Right forelimb (tissue), 1 donor: ENCODE measurements around the gene CCND3.

Experiments used
- DNase-seq: peaks from one replicate; pipeline ENCODE4 v3.0.0-alpha.2; 2018

CCND3 gene

DNA sequence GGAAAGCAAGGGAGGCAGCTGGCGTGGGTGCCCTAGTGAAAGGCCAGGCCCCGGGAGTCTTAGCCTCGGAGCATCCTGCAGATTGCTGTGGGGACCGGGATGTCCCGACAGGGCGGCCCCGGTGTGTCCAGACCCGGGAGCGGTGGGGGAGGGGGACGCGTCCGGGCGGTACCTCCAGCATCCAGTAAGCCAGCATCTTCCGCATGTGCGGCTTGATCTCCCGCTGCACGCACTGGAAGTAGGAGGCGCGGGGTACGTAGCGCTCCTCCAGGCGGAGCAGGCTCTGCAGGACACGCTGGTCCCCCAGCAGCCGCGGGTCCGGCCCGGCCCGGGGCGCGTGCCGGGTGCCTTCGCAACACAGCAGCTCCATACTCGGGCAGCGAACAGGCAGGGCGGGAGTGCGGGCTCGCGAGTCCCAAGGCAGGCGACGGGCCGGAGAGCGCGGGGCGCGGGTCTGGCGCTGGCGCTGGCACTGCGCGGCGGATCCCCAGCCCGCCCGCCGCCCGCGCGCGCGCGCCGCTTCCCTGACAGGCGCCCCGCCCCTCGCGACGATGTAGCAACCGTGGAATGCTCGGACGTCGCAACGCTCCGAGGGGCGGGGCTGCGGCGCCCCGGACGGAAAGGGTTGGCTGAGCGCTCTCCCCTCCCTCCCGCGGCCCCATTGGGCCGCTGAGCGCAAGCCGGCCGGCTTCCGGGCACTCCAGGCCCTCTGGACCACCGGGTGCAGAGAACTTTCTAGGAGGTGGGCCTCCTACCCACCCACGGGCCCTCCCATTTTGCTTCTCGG lies at the start of gene CCND3:
CCND3 (minus strand) TSS at position 529 of the 787 bp plus-strand sequence; CDS start at position 370, 159 bp downstream.
- peak; percentile 93 for DNase-seq

GRCh38 chr6:41986339-41986738 lies 44.7 kb upstream of the CCND3 start:
- no peak for DNase-seq

- DNase-seq, result no peak
Observed at GRCh38 chr6:41984623-41985022, 43.0 kb upstream of the CCND3 start.

DNA sequence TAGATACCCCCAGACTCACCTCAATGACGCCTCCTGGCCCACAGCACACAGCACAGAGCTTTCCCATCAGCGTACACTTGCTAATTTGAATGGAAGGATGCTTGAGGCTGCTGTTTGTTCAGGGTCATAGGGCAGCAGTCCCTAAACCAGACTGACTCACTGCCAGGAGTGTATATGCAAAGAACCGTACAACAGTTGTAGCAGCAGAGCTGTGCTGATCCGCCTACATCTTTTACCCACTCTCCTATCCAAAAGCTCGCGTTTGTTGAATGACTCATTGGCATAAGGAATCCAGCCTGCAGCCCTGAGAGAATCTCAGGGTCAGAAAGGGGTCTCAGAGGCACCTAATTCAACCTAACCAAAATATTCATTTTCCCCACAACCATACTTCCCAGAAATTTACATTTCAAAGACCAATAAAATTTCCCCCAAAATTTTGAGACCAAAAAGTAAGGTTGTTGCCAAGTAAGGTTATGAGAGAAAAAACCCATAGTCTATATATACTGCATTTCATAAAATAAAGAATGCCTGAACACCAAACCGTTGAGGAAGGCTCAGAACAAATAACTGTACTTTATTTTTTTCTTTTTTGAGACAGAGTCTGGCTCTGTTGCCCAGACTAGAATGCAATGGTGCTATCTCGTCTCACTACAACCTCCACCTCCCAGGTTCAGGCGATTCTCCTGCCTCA lies 35.3 kb upstream of the CCND3 start:
- DNase-seq, result no peak

- DNase-seq, result no peak
Observed at GRCh38 chr6:41975276-41975675, 33.7 kb upstream of the CCND3 start.

- DNase-seq, result no peak
Observed at GRCh38 chr6:41974281-41974825, 32.7 kb upstream of the CCND3 start.

- no peak for DNase-seq
Observed at GRCh38 chr6:41972826-41973225, 31.2 kb upstream of the CCND3 start.

- DNase-seq, result no peak
Observed at GRCh38 chr6:41970436-41970846, 28.8 kb upstream of the CCND3 start.

GRCh38 chr6:41967312-41968287 lies 26.0 kb upstream of the CCND3 start:
- no peak for DNase-seq

DNA sequence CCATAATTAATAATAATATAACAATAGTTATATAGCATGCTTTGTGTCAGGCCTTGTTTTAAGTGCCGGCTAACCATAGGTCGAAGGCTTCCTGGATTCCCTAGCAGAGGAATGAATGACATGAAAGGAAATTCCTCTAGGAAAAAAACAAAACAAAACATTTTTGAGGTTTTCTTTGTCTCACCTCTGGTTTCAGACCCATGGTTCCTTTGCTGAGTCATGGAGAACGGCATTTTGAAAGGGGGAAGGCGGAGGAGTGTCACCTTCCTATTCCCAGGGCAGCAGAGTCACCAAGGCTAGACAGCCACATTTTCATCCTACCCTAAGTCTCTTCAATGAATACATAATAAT lies 25.3 kb upstream of the CCND3 start:
- DNase-seq, result no peak

DNA sequence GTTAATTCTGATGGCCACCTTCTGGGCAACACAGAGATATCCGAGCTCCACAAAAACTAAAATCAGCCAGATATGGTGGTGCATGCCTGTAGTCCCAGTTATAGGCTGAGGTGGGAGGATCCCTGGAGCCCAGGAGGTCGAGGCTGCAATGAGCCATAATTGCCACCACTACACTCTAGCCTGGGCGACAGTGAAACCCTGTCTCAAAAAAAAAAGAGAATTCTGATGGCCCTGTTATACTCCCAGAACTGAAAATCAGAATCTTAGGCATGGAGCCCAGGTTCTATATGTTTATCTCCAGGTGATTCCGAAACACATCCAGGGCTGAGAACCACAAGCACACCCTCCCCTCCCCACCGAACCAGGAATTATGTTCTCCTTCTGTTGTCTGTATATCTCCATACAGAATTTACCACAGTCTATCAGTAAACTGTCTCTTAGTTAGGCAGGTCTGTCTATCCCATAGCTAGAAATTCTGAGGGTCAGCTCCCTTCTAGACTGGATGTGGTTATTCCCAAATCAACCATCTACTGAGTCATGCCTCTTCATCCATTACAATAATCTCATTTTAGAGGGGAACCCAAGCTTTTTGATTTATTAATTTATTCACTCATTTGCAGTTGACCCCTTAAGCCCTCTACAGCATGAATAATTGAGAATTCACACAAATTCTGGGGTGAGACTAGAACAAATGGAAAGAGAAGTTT lies 24.8 kb upstream of the CCND3 start:
- DNase-seq, result no peak

DNA sequence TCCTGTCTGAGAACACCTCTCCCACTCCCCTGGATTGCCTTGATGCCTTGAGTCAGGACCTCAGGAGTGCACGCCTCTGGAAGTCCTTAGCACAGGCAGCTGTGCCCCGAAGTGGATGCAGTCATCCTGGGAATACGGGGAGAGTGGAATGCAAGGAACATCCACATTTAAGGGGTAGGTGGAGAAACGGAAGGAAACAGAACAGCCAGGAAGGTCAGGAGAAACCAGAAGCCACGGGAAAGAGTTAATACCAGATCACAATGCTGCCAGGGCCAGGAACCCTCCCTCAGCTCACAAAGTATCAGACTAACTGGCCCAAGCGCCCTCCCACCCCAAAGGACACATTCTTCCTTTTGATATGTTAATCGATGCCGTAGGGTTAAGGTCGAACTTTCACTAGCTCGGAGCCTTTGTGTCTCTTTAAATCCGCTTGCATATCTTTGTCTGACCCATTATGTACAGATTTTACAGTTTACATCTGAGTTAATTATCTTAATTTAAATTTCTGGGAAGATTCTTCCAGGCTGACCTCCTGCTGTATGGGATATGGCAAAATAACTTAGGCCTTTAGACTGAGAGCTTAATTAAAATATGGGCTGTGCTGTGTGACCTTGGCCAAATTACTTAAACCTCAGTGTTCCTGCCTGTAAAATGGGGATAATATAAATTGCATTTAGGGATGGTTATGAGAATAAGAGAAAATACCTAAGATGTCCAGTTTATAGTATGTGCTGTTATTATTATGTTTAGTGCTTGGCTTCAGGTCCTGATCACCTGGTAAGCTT lies 24.0 kb upstream of the CCND3 start:
- DNase-seq, result no peak

DNA sequence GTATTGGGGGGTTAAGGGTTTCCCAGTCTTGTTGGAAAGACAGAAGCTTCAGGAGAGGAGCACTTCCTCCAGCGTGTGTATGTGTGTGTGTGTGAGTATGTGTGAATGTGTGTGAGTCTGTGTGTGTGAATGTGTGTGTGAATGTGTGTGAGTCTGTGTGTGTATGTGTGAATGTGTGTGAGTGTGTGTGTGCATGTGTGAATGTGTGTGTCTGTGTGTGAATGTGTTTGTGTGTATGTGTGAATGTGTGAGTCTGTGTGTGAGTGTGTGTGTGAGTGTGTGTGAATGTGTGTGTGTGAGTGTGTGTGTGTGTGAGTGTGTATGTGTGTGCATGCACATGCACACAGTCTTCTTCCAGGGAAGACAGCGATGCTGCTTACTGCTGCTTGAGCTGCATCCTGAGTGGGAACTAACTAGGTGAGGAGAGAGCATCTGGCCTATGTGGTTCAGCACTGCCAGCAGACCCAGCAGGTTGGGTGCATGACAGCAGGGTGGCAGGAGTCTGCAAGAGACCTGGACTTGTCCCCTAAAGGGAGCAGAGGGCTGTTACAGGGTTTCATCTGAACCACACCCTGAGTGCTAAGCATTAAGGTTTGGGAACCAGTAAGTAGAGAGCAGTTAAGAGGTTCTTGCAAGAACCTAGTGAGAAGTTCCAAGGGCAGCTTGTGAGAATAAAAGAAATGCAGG lies 22.7 kb upstream of the CCND3 start:
- no peak for DNase-seq

- DNase-seq, result no peak
Observed at GRCh38 chr6:41963371-41963770, 21.8 kb upstream of the CCND3 start.

- no peak for DNase-seq
Observed at GRCh38 chr6:41960028-41960427, 18.4 kb upstream of the CCND3 start.

- no peak for DNase-seq
Observed at GRCh38 chr6:41958022-41958856, 16.6 kb upstream of the CCND3 start.

DNA sequence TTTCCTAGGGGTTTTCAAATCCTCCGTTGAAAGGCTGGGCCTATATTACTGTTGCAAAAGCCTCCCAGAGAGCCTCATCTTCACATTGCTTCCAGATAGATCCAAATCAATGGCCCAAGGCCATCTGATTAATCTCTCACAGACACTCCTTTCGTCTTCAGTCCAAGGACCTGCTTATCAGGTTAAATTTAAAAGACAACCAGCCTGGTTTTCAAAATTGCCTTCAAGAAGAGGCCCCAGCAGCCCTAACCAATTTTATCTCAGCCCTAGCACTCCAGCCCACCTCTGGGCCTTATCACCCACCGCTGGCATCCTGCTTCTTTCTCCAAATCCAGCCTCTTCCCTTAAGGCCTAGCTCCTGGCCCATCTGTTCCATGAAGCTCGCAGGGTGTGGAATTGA lies 15.5 kb upstream of the CCND3 start:
- no peak for DNase-seq

DNA sequence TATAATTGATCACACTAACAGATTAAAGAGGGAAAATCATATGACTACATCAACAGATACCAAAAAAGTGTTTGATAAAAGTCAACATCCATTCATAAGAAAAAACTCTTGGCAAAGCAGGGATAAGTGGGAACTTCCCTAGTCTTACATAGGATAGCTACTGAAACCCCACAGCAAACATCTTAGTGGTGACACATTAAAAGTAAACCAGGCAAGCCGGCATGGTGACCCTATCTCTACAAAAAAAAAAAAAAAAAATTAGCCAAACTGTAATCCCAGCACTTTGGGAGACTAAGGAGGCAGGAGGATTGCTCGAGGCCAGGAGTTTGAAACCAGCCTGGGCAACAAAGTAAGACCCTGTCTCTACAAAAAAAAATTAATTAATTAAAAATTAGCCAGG lies 13.8 kb upstream of the CCND3 start:
- DNase-seq, result no peak

DNA sequence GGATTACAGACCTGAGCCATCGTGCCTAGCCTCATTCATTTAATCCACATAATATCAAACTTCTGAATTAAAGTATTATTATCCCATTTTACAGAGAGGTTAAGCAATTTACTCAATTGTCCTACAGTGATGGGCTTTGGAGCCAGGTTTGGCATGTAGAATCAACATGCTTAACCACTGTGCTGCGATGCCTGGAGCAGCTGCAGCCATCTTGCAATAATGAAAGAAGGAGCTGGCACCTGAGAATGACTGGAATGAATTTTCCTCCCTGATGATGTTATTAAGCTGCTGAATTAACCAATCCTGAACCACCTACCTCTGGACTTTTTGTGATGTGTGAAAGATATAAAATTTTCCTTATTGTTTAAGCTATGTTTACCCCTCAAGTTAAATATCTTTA lies 13.1 kb upstream of the CCND3 start:
- DNase-seq, result no peak
